GM18508 (cell line): ENCODE data around the gene DLGAP1.

Source experiments
- ATAC-seq: cut with Tn5 transposase; IDR thresholded peaks from one replicate; pipeline ENCODE4 v1.9.1; 2021; ENCODE audit warnings: moderate number of reproducible peaks; ENCODE audit not compliant: insufficient read depth, unreplicated experiment

The DLGAP1 gene

GRCh38 chr18:3914109-3914508 lies 541.0 kb downstream of the DLGAP1 start:
- no peak for ATAC-seq

GRCh38 chr18:3912705-3913104 lies 542.4 kb downstream of the DLGAP1 start:
- no peak for ATAC-seq

- ATAC-seq = no peak
These were observed 543.7 kb downstream of the DLGAP1 start for GRCh38 chr18:3911413-3911812.

GRCh38 chr18:3910512-3910911 lies 544.6 kb downstream of the DLGAP1 start:
- no peak for ATAC-seq

GRCh38 chr18:3907955-3908354 lies 547.2 kb downstream of the DLGAP1 start:
- no peak for ATAC-seq

- ATAC-seq = no peak
These were observed 548.9 kb downstream of the DLGAP1 start for GRCh38 chr18:3906116-3906750.

GRCh38 chr18:3903337-3903736 lies 551.8 kb downstream of the DLGAP1 start:
- ATAC-seq = no peak

GRCh38 chr18:3902676-3903075 lies 552.4 kb downstream of the DLGAP1 start:
- no peak for ATAC-seq

- no peak for ATAC-seq
These were observed 553.3 kb downstream of the DLGAP1 start for GRCh38 chr18:3901811-3902210.

GRCh38 chr18:3901042-3901441 lies 554.1 kb downstream of the DLGAP1 start:
- ATAC-seq = no peak

- no peak for ATAC-seq
These were observed 554.8 kb downstream of the DLGAP1 start for GRCh38 chr18:3900327-3900726.

GRCh38 chr18:3898861-3899613 lies 556.1 kb downstream of the DLGAP1 start:
- ATAC-seq = no peak

GRCh38 chr18:3892152-3892551 lies 563.0 kb downstream of the DLGAP1 start:
- ATAC-seq = no peak

- no peak for ATAC-seq
These were observed 563.9 kb downstream of the DLGAP1 start for GRCh38 chr18:3891245-3891644.

GRCh38 chr18:3889803-3890202 lies 565.3 kb downstream of the DLGAP1 start:
- no peak for ATAC-seq

- no peak for ATAC-seq
These were observed 566.0 kb downstream of the DLGAP1 start for GRCh38 chr18:3889121-3889520.

GRCh38 chr18:3886575-3887322 lies 568.4 kb downstream of the DLGAP1 start:
- no peak for ATAC-seq

- ATAC-seq = no peak
These were observed 569.8 kb downstream of the DLGAP1 start for GRCh38 chr18:3885209-3885792.

- no peak for ATAC-seq
These were observed 575.3 kb downstream of the DLGAP1 start for GRCh38 chr18:3879836-3880120.

GRCh38 chr18:3879114-3879835 lies 575.8 kb downstream of the DLGAP1 start:
- ATAC-seq = no peak

- ATAC-seq = no peak
These were observed 576.7 kb downstream of the DLGAP1 start for GRCh38 chr18:3878401-3878800.
